HepG2 (cell line): ENCODE results near the gene PBX2. TPM values are rescaled to one million over a fixed set of nuclear protein-coding genes. Genes with fewer than 3 reads are reported as not detected.

Experiments
- ATAC-seq: fragments of 200-7000 bp; cut with Tn5 transposase; 3 replicates; pipeline ENCODE4 v1.9.1; 2020; ENCODE audit warnings: mild to moderate bottlenecking, moderate library complexity
- BruUV-seq: library from RNA; stranded (reverse); fragments of 400-500 nt; replicated peaks from 2 replicates; lab custom pipeline; 2021; lab: Mats Ljungman, UMichigan
- CTCF ChIA-PET: fragments of 300-600 bp; formaldehyde crosslinking; extraction: SDS; loops from one replicate; lab custom pipeline; 2021; ENCODE audit warnings: low total read pairs, inconsistent platforms, low intra/inter-chr PET ratio; lab: Yijun Ruan, JAX
- POLR2A ChIA-PET: fragments of 350-600 bp; sonication (Branson Sonifier 250); formaldehyde crosslinking; loops from one replicate; lab custom pipeline; 2020; ENCODE audit warnings: antibody characterized with exemption, inconsistent platforms; lab: Yijun Ruan, JAX
- DNase-seq: peaks from one replicate; pipeline ENCODE4 v3.0.0-alpha.2; 2015; ENCODE audit warnings: low spot score
- FAIRE-seq: peaks from 3 replicates; lab custom pipeline; 2011; peaks lifted over from hg19 to GRCh38; lab: Jason Lieb, UNC
- H2AFZ ChIP-seq: one replicate; pipeline ENCODE4 v1.6.1; 2011; ENCODE audit warnings: low read length, inconsistent platforms
- H3K27ac ChIP-seq: fragments of 300-600 bp; 3 replicates; pipeline ENCODE4 v1.8.0; 2011; ENCODE audit warnings: mixed run types, mild to moderate bottlenecking, mixed read lengths, low read length, inconsistent platforms; ENCODE audit not compliant: insufficient read depth; ENCODE audit errors: extremely low read length
- H3K27me3 ChIP-seq, 2 experiments: fragments of 200-600 bp in 1 of 2; 2 replicates in 1 of 2; 3 replicates in 1 of 2; pipeline versions ENCODE4 v1.6.0 to v1.8.0; 2011; ENCODE audit warnings: low read length in 2 of 2, mild to moderate bottlenecking in 2 of 2, moderate library complexity in 2 of 2, inconsistent platforms in 1 of 2; ENCODE audit not compliant: insufficient read depth in 2 of 2, control insufficient read depth in 1 of 2
- H3K36me3 ChIP-seq, 2 experiments: fragments of 200-600 bp in 1 of 2; replicated peaks in 1 of 2; 2 replicates in 1 of 2; 3 replicates in 1 of 2; pipeline versions ENCODE4 v1.5.1 to v1.8.0; 2011; ENCODE audit warnings: low read length in 2 of 2, inconsistent platforms in 1 of 2; ENCODE audit not compliant: insufficient read depth in 2 of 2, control insufficient read depth in 1 of 2
- H3K4me1 ChIP-seq: 2 replicates; pipeline ENCODE4 v1.5.1; 2012; ENCODE audit warnings: low read length, inconsistent platforms; ENCODE audit not compliant: insufficient read depth
- H3K4me2 ChIP-seq: 2 replicates; pipeline ENCODE4 v1.6.0; 2011; ENCODE audit warnings: low read depth, low read length, inconsistent platforms
- H3K4me3 ChIP-seq, 3 experiments: fragments of 200-600 bp in 1 of 3; sonication (generic), shearing (Covaris generic) in 1 of 3; replicated peaks in 1 of 3; 2 replicates each; pipeline ENCODE4 v1.5.1; 2011 to 2016; ENCODE audit warnings: low read length in 3 of 3, inconsistent platforms in 2 of 3, low read depth in 2 of 3, mild to moderate bottlenecking in 2 of 3, control low read depth in 1 of 3, mixed read lengths in 1 of 3; ENCODE audit not compliant: insufficient read depth in 1 of 3
- H3K79me2 ChIP-seq: one replicate; pipeline ENCODE4 v1.6.1; 2011; ENCODE audit warnings: low read length, inconsistent platforms; ENCODE audit not compliant: insufficient read depth
- H3K9ac ChIP-seq: 2 replicates; pipeline ENCODE4 v1.6.0; 2011; ENCODE audit warnings: mild to moderate bottlenecking, low read depth, low read length, inconsistent platforms; ENCODE audit not compliant: insufficient read depth
- H3K9me3 ChIP-seq: 2 replicates; pipeline ENCODE4 v1.5.1; 2012; ENCODE audit warnings: mild to moderate bottlenecking, low read length
- H4K20me1 ChIP-seq: 2 replicates; pipeline ENCODE4 v1.6.0; 2011; ENCODE audit warnings: inconsistent platforms, mild to moderate bottlenecking, low read length, moderate library complexity; ENCODE audit not compliant: insufficient read depth
- MYC ChIP-seq: sonication (generic); formaldehyde crosslinking; IDR thresholded peaks from 2 replicates; pipeline ENCODE4 v1.9.0; 2021; ENCODE audit warnings: missing genetic modification reagents, borderline replicate concordance
- PAX8 ChIP-seq: sonication (generic); formaldehyde crosslinking; IDR thresholded peaks from 2 replicates; pipeline ENCODE4 v1.8.0; 2022; ENCODE audit warnings: mild to moderate bottlenecking, missing genetic modification reagents, borderline replicate concordance
- RBM22 ChIP-seq: fragments of 200-400 bp; formaldehyde crosslinking; optimal IDR thresholded peaks from 2 replicates; pipeline ENCODE3; 2017; ENCODE audit warnings: mild to moderate bottlenecking, low read length, moderate library complexity
- TRAFD1 ChIP-seq: sonication (generic); formaldehyde crosslinking; IDR thresholded peaks from 2 replicates; pipeline ENCODE4 v1.5.1; 2020; ENCODE audit warnings: missing genetic modification reagents, mild to moderate bottlenecking, borderline replicate concordance
- ZSCAN12 ChIP-seq: sonication (generic); formaldehyde crosslinking; IDR thresholded peaks from 2 replicates; pipeline ENCODE4 v1.9.0; 2021; ENCODE audit warnings: mild to moderate bottlenecking, missing genetic modification reagents
- WGBS: methylation state at CpG from one replicate; pipeline ENCODE4 v1.1.6; 2017; ENCODE audit warnings: low lambda C conversion rate; 5-methylcytosine and 5-hydroxymethylcytosine counted together
- in situ Hi-C: cut with HindIII; loops from 2 replicates; pipeline ENCODE4 v1.10.0; 2017; ENCODE audit warnings: low pct_unique_long_range_greater_than_20kb; ENCODE audit not compliant: extremely low pct_ligation_motif_present
- intact Hi-C: fragments of 100-400 bp; cut with micrococcal nuclease; formaldehyde crosslinking; loops from one replicate; pipeline ENCODE4 v1.10.0; 2022; ENCODE audit not compliant: unreplicated experiment
- polyA plus RNA-seq, 8 experiments: library from polyadenylated mRNA; depleted of rRNA in 3 of 8; stranded (reverse) in 7 of 8; unstranded in 1 of 8; fragments of >200 nt; fragmentation: Illumina TruSeq in 4 of 8; extraction: Trizol in 4 of 8; gene quantifications; 2 replicates each; pipeline versions ENCODE4 v1.2.1 to v1.2.3, GENCODE V29; 2011 to 2016; ENCODE audit warnings: low read depth in 4 of 8, missing spikeins in 1 of 8, mixed read lengths in 1 of 8; ENCODE audit not compliant: insufficient read depth in 1 of 8
- total RNA-seq, 5 experiments: library from RNA; depleted of rRNA; stranded (reverse); fragments of >200 nt; fragmentation: Illumina TruSeq; extraction: Trizol; gene quantifications; 2 replicates each; pipeline ENCODE4 v1.2.3, GENCODE V29; 2016; ENCODE audit warnings: low read depth in 1 of 5

Gene PBX2
- total and polyA plus RNA-seq, 2 of the 13 experiments (the other 11 are each of a cell fraction or from before 2014, with no cell fraction given) = 42.3 to 77.8 TPM

DNA sequence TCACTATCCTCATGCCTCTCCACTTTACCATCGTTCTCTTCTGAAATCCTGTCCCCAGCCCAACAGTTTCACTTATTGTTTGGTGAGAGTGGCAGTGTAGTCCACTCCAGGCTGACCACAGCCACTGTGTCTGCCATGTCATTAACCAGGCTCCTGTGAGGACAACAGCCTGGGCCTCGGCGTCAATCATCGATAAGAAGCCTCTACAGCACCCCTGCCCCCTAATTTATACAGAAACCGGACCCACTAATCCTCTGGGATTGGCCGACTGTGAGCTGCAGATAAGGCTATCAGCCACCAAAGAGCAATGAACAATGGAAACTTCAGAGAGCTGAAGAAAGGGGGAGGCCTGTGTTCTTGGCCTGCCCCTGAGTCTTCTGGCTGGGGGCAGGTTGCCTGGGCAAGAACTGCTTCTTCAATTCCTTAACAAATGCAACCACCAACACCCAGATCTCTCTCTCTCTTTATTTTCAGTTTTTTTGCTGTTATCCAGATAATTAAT lies 22.2 kb downstream of the PBX2 start:
- H3K4me3 ChIP-seq = no peak overlapping the region
- ChIA-PET CTCF (interaction anchor here (0.9 kb wide), 1 partner anchor 49 kb away, joined by 3 read pairs; no protein-coding TSS in a partner anchor), POLR2A (interaction anchor here (1.3 to 1.5 kb wide), 2 partner anchors 9 to 10 kb away, joined by 3 to 5 read pairs; partner anchors contain the start of gene AGPAT1)
- FAIRE-seq = no peak
- in situ Hi-C loops (no loop called here), intact Hi-C loops (no loop called here)
- H3K9ac ChIP-seq = no peak overlapping the region
- TSS peak; percentile 41 for BruUV-seq
- no peaks in the 10 kb centered on the region for H3K9me3 ChIP-seq
- no peak for ATAC-seq
- peaks cover 5% of the 10 kb centered on the region for H3K4me1 ChIP-seq
- H3K27ac ChIP-seq = no peak overlapping the region
- TF ChIP-seq RBM22 (peak; percentile 57), PAX8 (CRISPR knock-in tag) (no peak), ZSCAN12 (CRISPR knock-in tag) (no peak), TRAFD1 (CRISPR knock-in tag) (no peak), MYC (CRISPR knock-in tag) (no peak)
- H4K20me1 ChIP-seq = no peaks in the 10 kb centered on the region
- 89% methylated on average over 6 of the region's 6 CpGs for WGBS
- H3K27me3 ChIP-seq = no peaks in the 10 kb centered on the region
- H3K79me2 ChIP-seq = peaks cover 6% of the 10 kb centered on the region
- H3K36me3 ChIP-seq = peaks cover 20 to 55% of the 10 kb centered on the region in 2 experiments
- no peak overlapping the region for H2AFZ ChIP-seq
- no peak overlapping the region for H3K4me2 ChIP-seq
- DNase-seq = no peak
